ENCODE results near the gene RRP1. TPM values are rescaled to one million over a fixed set of nuclear protein-coding genes. Genes with fewer than 3 reads are reported as not detected.

Gene RRP1
- total RNA-seq, 1 donor from 2014 or later = 30.9 TPM

DNA sequence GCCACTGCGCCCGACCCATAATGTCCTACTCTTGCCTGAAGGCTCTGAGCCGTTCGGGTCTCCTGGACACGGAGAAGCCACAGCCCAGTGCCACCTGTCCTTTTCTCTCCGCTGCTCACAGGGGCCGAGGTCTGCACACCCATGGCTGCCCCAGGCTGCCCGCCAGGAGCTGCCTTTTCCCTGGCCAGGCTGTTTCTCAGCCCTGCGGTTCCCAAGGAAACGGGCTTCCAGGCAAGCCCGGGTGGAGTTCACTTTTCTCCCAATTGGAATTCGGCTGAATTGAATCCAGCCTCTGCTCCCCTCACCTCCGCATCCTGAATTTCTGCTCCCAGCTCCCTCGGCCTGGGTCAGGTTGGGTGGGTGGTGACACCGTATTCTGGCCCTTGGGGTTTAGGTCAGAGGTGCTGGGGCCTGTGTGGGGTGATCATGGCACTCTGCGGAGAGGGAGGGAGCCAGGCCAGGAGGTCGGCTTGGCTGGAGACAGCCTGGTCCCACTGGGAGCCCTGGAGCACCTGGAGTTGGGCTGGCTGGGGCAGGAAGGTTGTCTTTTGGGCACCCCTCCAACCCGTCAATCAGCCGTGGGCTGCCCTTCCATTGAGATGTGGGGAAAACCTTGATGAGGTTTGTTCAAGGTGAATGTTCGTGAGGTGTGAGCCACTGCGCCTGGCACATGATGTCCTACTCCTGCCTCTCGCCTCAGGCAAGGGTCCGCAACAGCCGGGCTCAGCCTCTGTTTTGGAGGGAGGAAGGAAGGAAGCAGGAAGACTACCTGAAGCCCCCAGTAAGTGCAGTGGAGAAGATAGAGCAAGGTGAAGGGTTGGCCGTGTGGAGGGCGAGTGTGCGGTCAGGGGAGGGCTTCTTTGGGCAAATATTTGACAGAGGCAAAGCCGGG is 25.1 kb downstream of the RRP1 start:
- TF ChIP-seq, protein P1, sequence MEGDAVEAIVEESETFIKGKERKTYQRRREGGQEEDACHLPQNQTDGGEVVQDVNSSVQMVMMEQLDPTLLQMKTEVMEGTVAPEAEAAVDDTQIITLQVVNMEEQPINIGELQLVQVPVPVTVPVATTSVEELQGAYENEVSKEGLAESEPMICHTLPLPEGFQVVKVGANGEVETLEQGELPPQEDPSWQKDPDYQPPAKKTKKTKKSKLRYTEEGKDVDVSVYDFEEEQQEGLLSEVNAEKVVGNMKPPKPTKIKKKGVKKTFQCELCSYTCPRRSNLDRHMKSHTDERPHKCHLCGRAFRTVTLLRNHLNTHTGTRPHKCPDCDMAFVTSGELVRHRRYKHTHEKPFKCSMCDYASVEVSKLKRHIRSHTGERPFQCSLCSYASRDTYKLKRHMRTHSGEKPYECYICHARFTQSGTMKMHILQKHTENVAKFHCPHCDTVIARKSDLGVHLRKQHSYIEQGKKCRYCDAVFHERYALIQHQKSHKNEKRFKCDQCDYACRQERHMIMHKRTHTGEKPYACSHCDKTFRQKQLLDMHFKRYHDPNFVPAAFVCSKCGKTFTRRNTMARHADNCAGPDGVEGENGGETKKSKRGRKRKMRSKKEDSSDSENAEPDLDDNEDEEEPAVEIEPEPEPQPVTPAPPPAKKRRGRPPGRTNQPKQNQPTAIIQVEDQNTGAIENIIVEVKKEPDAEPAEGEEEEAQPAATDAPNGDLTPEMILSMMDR (IDR thresholded peaks at IDR 0.05; ENCODE audit: unreplicated experiment) = no peak
- no peak overlapping the region for H3K4me3 Mint-ChIP-seq (ENCODE audit: low read depth)
- DNase-seq (ENCODE audit: low spot score, unreplicated experiment) = no peak
- H3K27ac Mint-ChIP-seq = peak overlapping the region; percentile 93
- peaks cover 6% of the 10 kb centered on the region for H3K4me1 Mint-ChIP-seq (ENCODE audit: low read depth)
- H3K36me3 Mint-ChIP-seq (ENCODE audit: insufficient read depth) = peaks cover 1% of the 10 kb centered on the region
- peaks cover 5% of the 10 kb centered on the region for H3K27me3 Mint-ChIP-seq
- H3K9me3 Mint-ChIP-seq (ENCODE audit: low read depth) = peaks cover 4% of the 10 kb centered on the region

DNA sequence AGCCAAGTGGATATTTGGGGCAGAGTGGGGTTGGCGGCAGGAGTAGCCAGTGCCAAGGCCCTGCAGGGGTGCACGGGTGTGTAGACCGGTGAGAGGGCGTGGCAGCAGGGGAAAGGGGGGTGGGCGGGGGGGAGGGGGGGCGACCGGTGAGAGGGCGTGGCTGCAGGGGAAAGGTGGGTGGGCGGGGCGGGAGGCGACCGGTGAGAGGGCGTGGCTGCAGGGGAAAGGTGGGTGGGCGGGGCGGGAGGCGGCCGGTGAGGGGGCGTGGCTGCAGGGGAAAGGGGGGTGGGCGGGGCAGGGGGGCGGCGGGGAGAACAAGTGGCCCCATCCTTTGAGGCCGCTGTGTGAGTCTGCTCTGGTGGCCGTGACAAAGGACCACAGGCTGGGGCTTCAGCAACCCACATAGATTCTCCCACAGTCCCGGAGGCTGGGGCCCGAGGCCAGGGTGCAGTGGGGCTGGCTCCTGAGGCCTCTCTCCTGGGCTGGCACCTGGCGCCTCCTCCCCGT is 25.8 kb downstream of the RRP1 start:
- no peak overlapping the region for H3K4me3 Mint-ChIP-seq (ENCODE audit: low read depth)
- no peak for DNase-seq (ENCODE audit: low spot score, unreplicated experiment)

DNA sequence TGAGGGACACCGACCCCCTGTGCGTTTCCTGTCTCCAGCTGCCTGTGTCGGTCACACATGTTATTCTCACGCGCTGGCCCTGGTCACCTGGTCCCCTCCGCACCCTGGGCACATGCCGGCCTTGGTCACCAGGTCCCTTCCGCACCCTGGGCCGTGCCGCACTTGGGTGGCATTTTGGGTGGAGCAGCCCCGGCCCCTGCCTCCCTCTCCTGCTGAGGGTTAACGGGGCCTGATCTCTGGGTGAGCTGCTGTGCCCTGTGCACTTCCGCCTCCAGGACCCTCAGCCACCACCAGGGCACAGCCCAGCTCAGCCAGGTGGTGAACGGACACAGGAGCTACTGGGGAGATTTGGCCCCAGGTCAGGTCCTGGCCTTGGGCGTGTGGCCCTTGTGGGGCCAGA is 26.6 kb downstream of the RRP1 start:
- peaks cover 5% of the 10 kb centered on the region for H3K27me3 Mint-ChIP-seq
- peaks cover 1% of the 10 kb centered on the region for H3K36me3 Mint-ChIP-seq (ENCODE audit: insufficient read depth)
- no peak overlapping the region for H3K4me3 Mint-ChIP-seq (ENCODE audit: low read depth)
- DNase-seq (ENCODE audit: low spot score, unreplicated experiment) = no peak
- TF ChIP-seq, protein P1 (IDR thresholded peaks at IDR 0.05; ENCODE audit: unreplicated experiment) = no peak
- no peak overlapping the region for H3K27ac Mint-ChIP-seq
- peaks cover 4% of the 10 kb centered on the region for H3K9me3 Mint-ChIP-seq (ENCODE audit: low read depth)
- peaks cover 6% of the 10 kb centered on the region for H3K4me1 Mint-ChIP-seq (ENCODE audit: low read depth)

More for the DNA sequence above, 25.8 kb downstream of the RRP1 start:
- Mint-ChIP-seq H3K4me1 (ENCODE audit: low read depth) (peaks cover 6% of the 10 kb centered on the region), H3K27me3 (peaks cover 5% of the 10 kb centered on the region), H3K9me3 (ENCODE audit: low read depth) (peaks cover 4% of the 10 kb centered on the region), H3K36me3 (ENCODE audit: insufficient read depth) (peaks cover 1% of the 10 kb centered on the region), H3K27ac (peak overlapping the region; percentile 93)
- TF ChIP-seq, protein P1 (IDR thresholded peaks at IDR 0.05; ENCODE audit: unreplicated experiment) = no peak

DNA sequence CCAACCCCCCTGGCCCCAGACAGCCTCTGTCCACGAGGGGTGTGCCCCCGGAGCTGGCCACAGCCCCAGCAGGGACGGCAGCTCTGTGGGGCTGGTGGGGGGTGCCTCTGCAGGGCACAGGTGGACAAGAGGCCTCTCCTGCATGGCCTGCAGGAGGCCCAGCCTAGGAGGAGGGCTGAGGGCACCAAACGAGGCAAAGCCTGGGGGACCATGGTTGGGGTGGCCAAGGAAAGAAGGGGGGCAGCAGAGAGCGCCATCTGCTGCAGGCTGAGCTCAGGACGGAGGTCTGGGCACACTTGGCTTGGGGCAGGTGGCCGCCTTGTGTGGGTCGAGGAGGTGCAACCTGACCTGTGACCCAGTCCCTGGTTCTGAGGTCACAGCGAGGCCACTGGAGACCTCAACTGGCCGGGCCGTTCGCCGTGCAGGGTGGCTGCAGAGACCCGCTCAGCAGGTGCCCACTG is 27.3 kb downstream of the RRP1 start:
- no peak for DNase-seq (ENCODE audit: low spot score, unreplicated experiment)
- Mint-ChIP-seq H3K27me3 (peaks cover 5% of the 10 kb centered on the region), H3K4me3 (ENCODE audit: low read depth) (no peak overlapping the region), H3K9me3 (ENCODE audit: low read depth) (peaks cover 4% of the 10 kb centered on the region), H3K27ac (no peak overlapping the region), H3K4me1 (ENCODE audit: low read depth) (peaks cover 6% of the 10 kb centered on the region), H3K36me3 (ENCODE audit: insufficient read depth) (peaks cover 1% of the 10 kb centered on the region)
- TF ChIP-seq, protein P1 (IDR thresholded peaks at IDR 0.05; ENCODE audit: unreplicated experiment) = no peak

DNA sequence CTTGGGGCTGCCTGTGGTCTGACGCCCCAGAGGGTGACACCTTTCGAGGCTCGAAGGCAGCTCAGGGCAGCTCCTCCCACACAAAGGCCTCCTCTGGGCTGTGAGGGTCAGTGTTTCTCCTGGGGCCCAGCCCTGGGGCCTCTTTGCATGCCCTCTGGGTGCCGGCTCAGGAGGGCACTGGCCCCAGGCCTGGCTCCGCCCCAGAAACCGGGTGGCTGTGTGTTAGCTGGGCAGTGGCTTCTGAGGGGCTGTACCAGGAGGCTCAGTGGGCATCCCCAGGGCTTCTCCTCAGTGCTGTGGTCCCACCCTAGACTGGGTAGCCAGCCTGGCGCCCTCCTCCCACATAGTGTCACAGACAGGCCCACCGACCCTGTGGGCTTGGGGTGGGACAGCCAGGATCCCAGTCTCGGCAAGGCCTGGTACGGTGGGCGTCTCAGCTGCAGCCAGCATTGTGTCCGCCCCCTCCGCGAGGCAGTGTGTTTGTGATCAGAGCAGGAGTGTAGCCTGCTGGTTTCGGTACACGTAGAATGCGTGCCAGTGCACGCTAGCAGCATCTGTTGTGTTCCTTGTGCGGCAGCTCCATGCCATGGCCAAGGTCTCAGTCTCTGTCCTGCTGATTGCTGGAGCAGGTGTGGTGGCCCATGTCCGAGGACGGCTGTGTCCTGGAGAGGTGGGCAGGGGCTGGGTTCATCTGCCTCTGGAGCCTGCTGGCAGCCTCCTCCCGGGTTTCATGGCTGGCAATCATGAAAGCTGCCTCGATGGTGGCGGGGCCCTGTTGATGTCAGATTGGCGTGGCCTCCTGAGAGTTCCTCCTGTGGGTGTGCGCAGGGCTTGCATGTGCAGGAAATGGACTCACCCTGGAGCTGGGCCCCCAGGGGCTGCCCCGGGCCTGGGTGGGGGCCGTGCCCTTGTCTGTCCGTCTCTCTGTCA is 28.0 kb downstream of the RRP1 start:
- Mint-ChIP-seq H3K4me3 (ENCODE audit: low read depth) (no peak overlapping the region), H3K9me3 (ENCODE audit: low read depth) (peaks cover 4% of the 10 kb centered on the region), H3K27ac (no peak overlapping the region), H3K36me3 (ENCODE audit: insufficient read depth) (peaks cover 1% of the 10 kb centered on the region), H3K27me3 (peaks cover 5% of the 10 kb centered on the region), H3K4me1 (ENCODE audit: low read depth) (peaks cover 6% of the 10 kb centered on the region)
- DNase-seq (ENCODE audit: low spot score, unreplicated experiment) = no peak
- TF ChIP-seq, protein P1 (IDR thresholded peaks at IDR 0.05; ENCODE audit: unreplicated experiment) = no peak
